ENCODE measurements around the gene ADGRA1. TPM values are rescaled to one million over a fixed set of nuclear protein-coding genes. Genes with fewer than 3 reads are reported as not detected.
"Not testable (repeated sequence)": the region's sequence is repeated elsewhere in the genome, so short reads cannot be mapped to it uniquely, and the experiment has no call there.

Gene ADGRA1
- total RNA-seq, 1 donor from 2014 or later: 0.99 TPM

GRCh38 chr10:133168617-133169031, 80.9 kb downstream of the ADGRA1 start:
- DNase-seq (ENCODE audit: extremely low spot score, unreplicated experiment): no peak
- no peak for TF ChIP-seq CTCF (conservative IDR thresholded peaks at IDR 0.05)
- Mint-ChIP-seq H3K36me3 (no peaks in the 10 kb centered on the region), H3K27ac (no peak overlapping the region), H3K9me3 (no peaks in the 10 kb centered on the region), H3K27me3 (peaks cover 4% of the 10 kb centered on the region), H3K4me3 (no peak overlapping the region), H3K4me1 (ENCODE audit: unreplicated experiment) (no peaks in the 10 kb centered on the region)

GRCh38 chr10:133169173-133169947, 81.6 kb downstream of the ADGRA1 start:
- TF ChIP-seq CTCF (conservative IDR thresholded peaks at IDR 0.05): no peak
- Mint-ChIP-seq H3K36me3 (no peaks in the 10 kb centered on the region), H3K9me3 (no peaks in the 10 kb centered on the region), H3K27ac (no peak overlapping the region), H3K27me3 (peaks cover 4% of the 10 kb centered on the region), H3K4me3 (no peak overlapping the region), H3K4me1 (ENCODE audit: unreplicated experiment) (no peaks in the 10 kb centered on the region)
- DNase-seq (ENCODE audit: extremely low spot score, unreplicated experiment): no peak

GRCh38 chr10:133170092-133170491, 82.4 kb downstream of the ADGRA1 start:
- H3K36me3 Mint-ChIP-seq: no peaks in the 10 kb centered on the region
- H3K4me1 Mint-ChIP-seq (ENCODE audit: unreplicated experiment): no peaks in the 10 kb centered on the region
- no peak overlapping the region for H3K27ac Mint-ChIP-seq
- no peaks in the 10 kb centered on the region for H3K9me3 Mint-ChIP-seq
- peaks cover 4% of the 10 kb centered on the region for H3K27me3 Mint-ChIP-seq
- DNase-seq (ENCODE audit: extremely low spot score, unreplicated experiment): no peak
- TF ChIP-seq CTCF (conservative IDR thresholded peaks at IDR 0.05): no peak
- no peak overlapping the region for H3K4me3 Mint-ChIP-seq

GRCh38 chr10:133173860-133174640, 86.3 kb downstream of the ADGRA1 start:
- H3K4me1 Mint-ChIP-seq (ENCODE audit: unreplicated experiment): no peaks in the 10 kb centered on the region
- no peak for DNase-seq (ENCODE audit: extremely low spot score, unreplicated experiment)
- peaks cover 6% of the 10 kb centered on the region for H3K36me3 Mint-ChIP-seq
- H3K4me3 Mint-ChIP-seq: no peak overlapping the region
- no peaks in the 10 kb centered on the region for H3K9me3 Mint-ChIP-seq
- TF ChIP-seq CTCF (conservative IDR thresholded peaks at IDR 0.05): no peak
- H3K27ac Mint-ChIP-seq: no peak overlapping the region
- H3K27me3 Mint-ChIP-seq: peaks cover 4% of the 10 kb centered on the region

GRCh38 chr10:133174689-133175263, 87.1 kb downstream of the ADGRA1 start:
- Mint-ChIP-seq H3K36me3 (peaks cover 6% of the 10 kb centered on the region), H3K9me3 (no peaks in the 10 kb centered on the region), H3K4me1 (ENCODE audit: unreplicated experiment) (no peaks in the 10 kb centered on the region), H3K27ac (no peak overlapping the region), H3K4me3 (no peak overlapping the region), H3K27me3 (peaks cover 4% of the 10 kb centered on the region)
- TF ChIP-seq CTCF (conservative IDR thresholded peaks at IDR 0.05): no peak
- DNase-seq (ENCODE audit: extremely low spot score, unreplicated experiment): no peak

- H3K27me3 Mint-ChIP-seq: not testable (repeated sequence)
Measured at GRCh38 chr10:133175624-133176023, 87.9 kb downstream of the ADGRA1 start.

More at GRCh38 chr10:133175624-133176023, 87.9 kb downstream of the ADGRA1 start:
- not testable (repeated sequence) for H3K9me3 Mint-ChIP-seq; H3K27ac Mint-ChIP-seq; DNase-seq (ENCODE audit: extremely low spot score, unreplicated experiment); H3K4me1 Mint-ChIP-seq (ENCODE audit: unreplicated experiment); H3K4me3 Mint-ChIP-seq; H3K36me3 Mint-ChIP-seq

Measured in type B pancreatic cell (in vitro differentiated cells).